ENCODE measurements around the gene ZBTB20.

GRCh38 chr3:114439284-114439683 is 707.8 kb downstream of the ZBTB20 start:
- TF ChIP-seq CTCF (IDR thresholded peaks at IDR 0.05; ENCODE audit: insufficient read depth, low read length, poor library complexity, severe bottlenecking) (no peak), EZH2phosphoT487 (conservative IDR thresholded peaks at IDR 0.05; ENCODE audit: low read length) (no peak)

Measured in SU-DHL-6 (cell line).